Forelimb muscle (tissue), 1 donor: ENCODE results near the gene CR2. TPM values are rescaled to one million over a fixed set of nuclear protein-coding genes. Genes with fewer than 3 reads are reported as not detected.
"Not testable (repeated sequence)": the region's sequence is repeated elsewhere in the genome, so short reads cannot be mapped to it uniquely, and the experiment has no call there.

ENCODE experiments used
- DNase-seq: peaks from one replicate; pipeline ENCODE4 v3.0.0-alpha.2; 2013; ENCODE audit warnings: low read depth
- polyA plus RNA-seq: library from polyadenylated mRNA; unstranded; fragments of 120-200 nt; gene quantifications from one replicate; pipeline ENCODE4 v1.2.1, GENCODE V29; 2013; ENCODE audit not compliant: insufficient read length

Gene CR2
- polyA plus RNA-seq, 1 donor, result 0.04 TPM

DNA sequence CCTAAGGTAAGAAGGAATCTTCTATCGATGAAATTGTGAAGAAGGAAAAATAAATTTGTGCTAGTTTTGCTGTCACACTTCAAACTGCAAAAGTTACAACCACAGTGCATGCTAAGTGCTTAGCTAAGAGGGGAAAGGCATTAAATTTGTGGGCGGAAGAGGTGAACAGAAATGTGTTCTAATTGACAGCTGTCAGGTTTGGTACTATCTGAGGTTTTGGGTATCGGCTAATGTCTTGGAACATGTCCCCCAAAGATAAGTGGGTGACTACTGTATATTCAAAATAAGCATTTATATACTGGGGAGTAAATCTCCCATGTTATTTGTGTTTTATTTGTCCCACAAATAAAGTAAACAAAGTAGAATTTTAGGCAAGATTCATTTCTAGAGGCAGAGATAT lies 49.8 kb downstream of the CR2 start:
- no peak for DNase-seq

GRCh38 chr1:207504438-207504837 lies 50.3 kb downstream of the CR2 start:
- DNase-seq, result no peak

DNA sequence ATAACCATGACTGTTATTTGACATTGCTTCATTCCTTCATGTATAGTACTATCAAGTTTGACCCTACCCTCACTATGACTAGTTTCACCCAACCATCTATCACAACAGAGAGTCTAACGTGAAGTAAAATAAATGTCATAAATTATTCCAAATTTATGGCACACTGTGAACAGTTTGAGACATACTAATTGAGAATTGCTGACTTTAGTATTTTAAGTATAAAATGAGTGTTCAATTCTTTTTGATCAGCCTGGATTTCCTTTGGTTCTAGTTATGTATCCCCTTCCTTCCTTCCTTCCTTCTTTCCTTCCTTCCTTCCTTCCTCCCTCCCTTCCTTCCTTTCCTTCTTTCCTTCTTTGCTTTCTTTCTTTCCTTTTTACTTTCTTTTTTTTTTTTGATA lies 56.3 kb downstream of the CR2 start:
- DNase-seq, result no peak

GRCh38 chr1:207514890-207515289 lies 60.8 kb downstream of the CR2 start:
- DNase-seq, result no peak

DNA sequence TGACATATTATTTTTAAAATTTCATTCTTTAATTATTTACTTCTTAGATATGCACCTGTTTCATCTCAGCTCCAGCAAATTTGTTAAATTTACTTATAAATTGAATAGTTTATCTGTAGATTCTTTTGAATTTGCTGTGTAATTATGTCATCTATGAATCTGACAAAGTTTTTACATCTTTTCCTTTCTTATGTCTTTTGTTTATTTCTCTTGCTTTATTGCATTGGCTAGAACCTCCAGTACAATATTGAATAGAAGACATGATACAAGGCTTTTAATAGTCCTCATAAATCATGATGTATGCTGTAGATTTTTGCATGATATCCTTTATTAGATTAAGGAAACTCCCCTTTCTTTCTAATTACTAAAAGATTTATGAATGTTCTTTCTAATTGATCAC lies 62.6 kb downstream of the CR2 start:
- DNase-seq, result no peak

DNA sequence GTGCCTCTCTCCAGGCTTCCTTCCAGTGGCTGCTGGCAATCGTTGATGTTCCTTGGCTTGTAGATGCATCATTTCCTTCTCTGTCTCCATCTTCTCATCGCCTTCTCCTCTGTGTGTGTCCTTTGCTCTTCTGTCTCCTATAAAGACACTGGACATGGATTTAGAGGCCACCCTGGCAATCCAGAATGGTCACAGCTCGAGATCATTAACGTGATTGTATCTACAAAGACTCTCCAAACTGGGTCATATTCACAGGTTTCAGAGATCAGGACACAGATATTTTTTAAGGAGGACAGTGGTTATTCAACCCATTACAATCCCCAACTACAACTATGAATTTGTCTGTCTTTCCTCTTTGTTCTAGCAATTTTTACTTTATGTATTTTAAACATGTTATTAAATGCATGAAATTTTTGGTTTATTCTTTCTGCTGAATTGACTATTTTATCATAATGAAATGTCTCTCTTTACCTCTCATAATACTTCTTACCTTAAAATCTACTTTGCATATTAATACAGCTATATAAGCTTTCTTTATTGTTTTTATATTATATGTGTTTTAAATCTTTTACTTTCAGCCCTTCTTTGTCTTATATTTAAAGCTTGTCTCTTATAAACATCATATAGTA lies 64.6 kb downstream of the CR2 start:
- no peak for DNase-seq

DNA sequence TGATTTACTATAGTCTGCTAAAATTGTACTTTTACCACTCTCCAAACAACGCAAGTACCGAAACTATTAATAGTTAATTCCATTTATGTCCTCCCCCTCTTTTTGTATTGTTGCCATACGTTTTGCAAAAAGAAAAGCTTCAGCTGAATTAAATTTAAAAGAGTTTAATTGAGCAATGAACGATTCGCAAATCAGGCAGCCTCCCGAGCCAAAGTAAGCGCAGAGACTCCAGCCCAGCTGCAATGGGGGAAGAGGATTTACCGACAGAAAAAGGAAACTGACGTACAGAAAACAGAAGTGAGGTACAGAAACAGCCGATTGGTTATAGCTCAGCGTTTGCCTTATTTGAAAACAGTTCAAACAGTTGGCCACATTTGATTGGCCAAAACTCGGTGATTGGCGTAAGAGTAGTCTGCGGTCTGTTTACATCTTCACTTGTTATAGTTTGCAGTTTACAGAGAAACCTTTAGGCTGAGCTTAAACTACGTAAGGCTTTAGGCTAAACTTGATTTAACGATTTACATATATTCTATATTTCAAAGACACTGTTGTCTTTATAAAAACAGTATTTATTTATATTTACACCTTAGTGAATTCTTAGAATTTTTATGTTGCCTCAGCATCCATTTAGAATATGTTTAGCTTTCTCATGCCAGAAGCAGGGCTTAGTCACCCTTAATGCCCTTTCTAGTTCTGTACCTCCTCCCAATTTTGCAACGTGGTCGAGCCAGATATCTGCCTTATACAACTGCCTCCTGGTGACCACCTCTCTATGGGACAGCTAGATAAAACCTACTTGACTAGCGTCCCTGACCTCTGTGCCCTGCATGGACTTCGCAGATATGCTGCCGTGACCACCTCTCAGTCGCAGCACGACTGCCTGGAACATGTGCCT lies 65.6 kb downstream of the CR2 start:
- no peak for DNase-seq

DNA sequence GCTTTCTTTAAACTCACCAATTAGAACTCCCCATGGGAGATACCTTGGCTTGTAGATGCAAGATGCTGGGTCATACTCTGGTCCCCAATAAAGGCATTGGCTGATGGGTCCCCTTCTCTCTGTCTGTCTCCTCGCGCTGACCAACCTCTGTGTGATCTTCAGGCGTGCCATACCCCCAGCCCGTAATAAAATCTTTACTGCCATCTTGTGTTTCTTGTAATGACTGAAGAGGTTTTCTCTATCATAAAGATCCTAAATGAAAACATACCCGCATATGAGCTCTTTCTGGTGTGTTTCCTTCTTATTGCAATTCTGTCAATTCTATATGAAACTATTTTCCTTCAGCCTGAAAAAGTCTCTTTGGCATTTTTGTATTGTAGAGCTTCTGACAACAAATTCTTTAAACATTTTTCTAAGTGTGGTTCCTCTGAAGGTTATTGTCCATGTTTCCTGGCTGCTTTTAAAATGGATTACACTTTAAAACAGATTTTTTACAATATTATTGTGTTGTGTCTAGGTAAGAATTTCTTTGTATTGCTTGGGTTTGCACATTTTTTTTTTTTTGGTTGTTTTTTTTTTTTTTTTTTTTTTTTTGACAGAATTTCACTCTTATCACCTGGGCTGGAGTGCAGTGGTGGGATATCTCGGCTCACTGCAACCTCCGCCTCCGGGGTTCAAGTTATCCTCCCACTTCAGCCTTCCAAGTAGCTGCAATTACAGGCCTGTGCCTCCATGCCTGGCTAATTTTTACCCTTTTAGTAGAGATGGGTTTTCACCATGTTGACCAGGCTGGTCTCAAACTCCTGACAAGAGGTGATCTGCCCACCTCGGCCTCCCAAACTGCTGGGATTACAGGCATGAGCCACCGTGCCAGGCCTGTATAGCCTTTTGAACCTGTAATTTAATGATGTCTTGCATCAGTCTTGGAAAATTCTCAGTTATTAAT lies 66.5 kb downstream of the CR2 start:
- DNase-seq, result not testable (repeated sequence)

- not testable (repeated sequence) for DNase-seq
Observed at GRCh38 chr1:207525239-207525638, 71.1 kb downstream of the CR2 start.

DNA sequence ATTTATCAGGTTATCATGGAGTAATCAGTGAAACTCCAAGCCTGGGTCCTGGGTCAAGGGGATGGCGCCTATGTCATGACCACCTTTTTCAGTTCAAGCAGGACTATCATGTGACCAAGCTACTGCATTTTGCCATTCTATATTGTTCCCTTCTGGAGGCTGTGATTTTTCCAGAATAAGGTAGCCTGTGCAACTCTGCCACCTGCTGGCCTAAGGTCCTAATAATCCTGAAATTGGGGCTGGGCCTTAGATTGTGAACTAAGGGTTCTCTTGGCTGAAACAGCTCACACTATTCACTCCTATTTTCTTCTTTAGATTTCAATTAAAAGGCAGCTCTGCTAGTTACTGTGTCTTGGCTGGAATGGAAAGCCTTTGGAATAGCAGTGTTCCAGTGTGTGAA lies 74.3 kb downstream of the CR2 start:
- DNase-seq, result not testable (repeated sequence)

DNA sequence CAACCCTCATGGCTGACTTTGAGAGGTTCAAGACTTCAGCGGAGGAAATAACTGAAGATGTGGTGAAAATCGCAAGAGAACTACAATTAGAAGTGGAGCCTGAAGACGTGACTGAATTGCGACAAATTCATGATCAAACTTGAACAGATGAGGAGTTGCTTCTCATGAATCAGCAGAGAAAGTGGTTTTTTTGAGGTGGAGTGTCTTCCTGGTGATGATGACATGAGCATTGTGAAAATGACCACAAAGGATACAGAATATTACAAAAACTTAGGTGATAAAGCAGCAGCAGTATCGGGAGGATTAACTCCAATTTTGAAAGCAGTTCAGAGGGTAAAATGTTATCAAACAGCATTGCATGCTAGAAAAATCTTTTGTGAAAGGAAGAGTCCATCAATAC lies 82.1 kb downstream of the CR2 start:
- not testable (repeated sequence) for DNase-seq

Other genes with a start within 250 kb of the CR2 start
- gene CD55, start 132.7 kb upstream of the CR2 start, polyA plus RNA-seq, result 15.2 TPM
- 0.78 TPM for gene CR1, start 41.8 kb downstream of the CR2 start, polyA plus RNA-seq
- 0.52 TPM for gene CR1L, start 190.8 kb downstream of the CR2 start, polyA plus RNA-seq